Stomach (tissue), 9 donors: ENCODE data around the gene SHROOM4. TPM values are rescaled to one million over a fixed set of nuclear protein-coding genes. Genes with fewer than 3 reads are reported as not detected.

ENCODE experiments used
- DNase-seq, 2 donors: peaks; one replicate each; pipeline versions ENCODE4 v3.0.0 to v3.0.0-alpha.2; 2013 to 2019
- H3K27ac ChIP-seq, 5 donors: fragments of 200-600 bp in 4 of 5; sonication (generic) in 4 of 5; one replicate each; pipeline ENCODE4 v1.5.1; 2013 to 2019; ENCODE audit warnings: mild to moderate bottlenecking in 1 of 5, moderate library complexity in 1 of 5
- H3K27me3 ChIP-seq, 3 donors: fragments of 200-600 bp; sonication (generic); one replicate each; pipeline ENCODE4 v1.5.1; 2017 to 2019; ENCODE audit warnings: mixed run types in 1 of 3
- H3K36me3 ChIP-seq, 4 donors: fragments of 200-600 bp; sonication (generic); 1 replicate in 3 of 4; 2 replicates in 1 of 4; pipeline ENCODE4 v1.5.1; 2016 to 2019
- H3K4me1 ChIP-seq, 4 donors: fragments of 200-600 bp; sonication (generic); one replicate each; pipeline ENCODE4 v1.5.1; 2016 to 2019
- H3K4me3 ChIP-seq, 4 donors: fragments of 200-600 bp; sonication (generic) in 3 of 4; one replicate each; pipeline ENCODE4 v1.5.1; 2016 to 2019; ENCODE audit warnings: mild to moderate bottlenecking in 1 of 4
- H3K9me3 ChIP-seq, 4 donors: fragments of 200-600 bp; sonication (generic); one replicate each; pipeline ENCODE4 v1.5.1; 2016 to 2019
- EP300 ChIP-seq: sonication (generic); formaldehyde crosslinking; IDR thresholded peaks from one replicate; pipeline ENCODE4 v1.6.1; 2017; ENCODE audit warnings: antibody characterized with exemption
- POLR2A ChIP-seq, 4 donors: fragments of 450-650 bp; IDR thresholded peaks; one replicate each; pipeline ENCODE4 v1.6.1; 2016; ENCODE audit warnings: antibody characterized with exemption in 4 of 4, control low read depth in 2 of 4, mild to moderate bottlenecking in 1 of 4, moderate library complexity in 1 of 4
- POLR2AphosphoS5 ChIP-seq, 3 donors: sonication (generic); formaldehyde crosslinking; IDR thresholded peaks; one replicate each; pipeline ENCODE4 v1.6.1; 2016; ENCODE audit warnings: antibody characterized with exemption in 3 of 3
- WGBS, 5 donors: extraction: QIAGEN DNeasy Blood & Tissue Kit in 3 of 5; methylation state at CpG; one replicate each; pipeline versions ENCODE4 v1.1.5 to v1.1.7; 2013 to 2018; 5-methylcytosine and 5-hydroxymethylcytosine counted together
- intact Hi-C: fragments of 100-400 bp; cut with DNase I; formaldehyde crosslinking; loops from one replicate; pipeline ENCODE4 v1.15.1; 2023; ENCODE audit warnings: low total_unique reads
- polyA plus RNA-seq, 3 donors: library from polyadenylated mRNA; stranded (reverse); fragments of 200-250 nt; gene quantifications; one replicate each; pipeline ENCODE4 v1.2.3, GENCODE V29; 2013
- total RNA-seq, 5 donors: library from RNA; depleted of rRNA; stranded (reverse); fragments of >200 nt; gene quantifications; one replicate each; pipeline versions ENCODE4 v1.1.0 to v1.2.3, GENCODE V29; 2014 to 2016
- TF ChIP-seq, protein P1 (sequence below), 7 experiments: fragments of 450-650 bp in 4 of 7; fragments of 200-600 bp in 3 of 7; sonication (generic) in 3 of 7; IDR thresholded peaks; one replicate each; pipeline ENCODE4 v1.5.1; 2016 to 2019; ENCODE audit warnings: antibody characterized with exemption in 7 of 7, control low read depth in 2 of 7, mild to moderate bottlenecking in 1 of 7
- donor health status: healthy with polysubstance abuse.
- donor health status: Bipolar disorder and iron deficiency.
- donor health status: healthy.

Gene SHROOM4
- total and polyA plus RNA-seq, 8 donors = 0.88 to 8.3 (median 2.6) TPM

DNA sequence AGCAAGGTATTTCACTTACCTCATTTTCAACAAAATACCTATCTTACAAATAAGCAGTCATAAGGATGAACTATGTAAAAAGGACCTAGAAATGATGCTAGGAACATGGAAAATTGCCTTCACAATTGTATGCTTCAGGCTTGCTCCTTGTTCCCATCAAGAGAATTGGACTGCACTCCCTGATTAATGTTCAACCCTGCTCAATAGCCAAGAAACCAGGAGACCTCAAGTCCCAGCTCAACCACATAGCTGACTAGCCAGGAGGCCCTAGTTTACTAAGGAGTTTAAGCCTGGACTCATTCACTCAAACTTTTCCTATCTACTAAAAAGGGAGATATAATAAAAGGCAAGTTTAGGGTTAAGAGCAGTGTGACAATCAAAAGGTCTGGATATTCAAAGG, 196.8 kb downstream of the SHROOM4 start:
- no peak overlapping the region for H3K4me3 ChIP-seq
- H3K4me1 ChIP-seq = peaks cover 0 to 3% (median 0%) of the 10 kb centered on the region in 4 donors
- DNase-seq = no peak
- H3K27me3 ChIP-seq = no peaks in the 10 kb centered on the region
- no peaks in the 10 kb centered on the region for H3K9me3 ChIP-seq
- no peak for TF ChIP-seq POLR2A (IDR thresholded peaks at IDR 0.05)
- TF ChIP-seq EP300 = no peak
- TF ChIP-seq POLR2AphosphoS5 (IDR thresholded peaks at IDR 0.05) = no peak
- TF ChIP-seq, protein P1, sequence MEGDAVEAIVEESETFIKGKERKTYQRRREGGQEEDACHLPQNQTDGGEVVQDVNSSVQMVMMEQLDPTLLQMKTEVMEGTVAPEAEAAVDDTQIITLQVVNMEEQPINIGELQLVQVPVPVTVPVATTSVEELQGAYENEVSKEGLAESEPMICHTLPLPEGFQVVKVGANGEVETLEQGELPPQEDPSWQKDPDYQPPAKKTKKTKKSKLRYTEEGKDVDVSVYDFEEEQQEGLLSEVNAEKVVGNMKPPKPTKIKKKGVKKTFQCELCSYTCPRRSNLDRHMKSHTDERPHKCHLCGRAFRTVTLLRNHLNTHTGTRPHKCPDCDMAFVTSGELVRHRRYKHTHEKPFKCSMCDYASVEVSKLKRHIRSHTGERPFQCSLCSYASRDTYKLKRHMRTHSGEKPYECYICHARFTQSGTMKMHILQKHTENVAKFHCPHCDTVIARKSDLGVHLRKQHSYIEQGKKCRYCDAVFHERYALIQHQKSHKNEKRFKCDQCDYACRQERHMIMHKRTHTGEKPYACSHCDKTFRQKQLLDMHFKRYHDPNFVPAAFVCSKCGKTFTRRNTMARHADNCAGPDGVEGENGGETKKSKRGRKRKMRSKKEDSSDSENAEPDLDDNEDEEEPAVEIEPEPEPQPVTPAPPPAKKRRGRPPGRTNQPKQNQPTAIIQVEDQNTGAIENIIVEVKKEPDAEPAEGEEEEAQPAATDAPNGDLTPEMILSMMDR (IDR thresholded peaks at IDR 0.05) = no peak
- intact Hi-C loops = no loop called here
- H3K27ac ChIP-seq = no peak overlapping the region
- no peaks in the 10 kb centered on the region for H3K36me3 ChIP-seq

DNA sequence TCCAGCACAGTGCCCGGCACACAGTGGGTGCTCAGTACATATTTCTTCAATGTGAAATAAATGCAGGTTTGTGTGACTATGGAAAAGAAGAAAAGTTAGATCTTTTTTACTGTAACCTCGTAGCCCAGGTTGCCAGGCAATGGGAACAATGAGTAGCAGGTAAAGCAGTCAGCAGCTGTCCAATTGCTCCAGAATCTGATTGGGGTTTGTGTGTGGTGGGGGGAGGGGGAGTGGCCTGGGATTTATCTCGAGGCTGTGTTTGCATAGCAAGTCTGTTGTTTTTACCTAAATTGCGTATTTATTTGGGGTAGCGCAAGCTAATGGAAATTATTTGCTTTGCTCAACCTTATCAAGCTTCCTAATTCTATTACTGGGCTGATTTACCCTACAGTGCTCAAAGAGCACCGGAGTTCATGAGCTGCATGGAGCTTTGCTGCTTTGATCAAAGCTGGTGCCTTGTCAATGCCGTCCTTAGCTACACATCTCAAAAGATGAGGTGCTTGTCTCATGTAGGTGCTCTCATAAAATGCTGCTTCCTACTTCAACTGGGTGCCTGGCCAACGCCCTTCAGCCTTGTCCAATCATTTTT, 198.3 kb downstream of the SHROOM4 start:
- Histone ChIP-seq H3K27me3 (no peaks in the 10 kb centered on the region), H3K4me3 (no peak overlapping the region), H3K36me3 (no peaks in the 10 kb centered on the region), H3K27ac (no peak overlapping the region), H3K9me3 (no peaks in the 10 kb centered on the region), H3K4me1 (peaks cover 0 to 3% (median 0%) of the 10 kb centered on the region in 4 donors)
- no peak for TF ChIP-seq EP300
- TF ChIP-seq POLR2A (IDR thresholded peaks at IDR 0.05) = no peak
- TF ChIP-seq POLR2AphosphoS5 (IDR thresholded peaks at IDR 0.05) = no peak
- TF ChIP-seq, protein P1 (IDR thresholded peaks at IDR 0.05) = no peak
- 31 to 66% (median 39%) methylated on average over 8 of the region's 8 CpGs for WGBS, 5 donors
- DNase-seq = peak in 1 of 2 donors; percentile 20
- intact Hi-C loops = no loop called here

DNA sequence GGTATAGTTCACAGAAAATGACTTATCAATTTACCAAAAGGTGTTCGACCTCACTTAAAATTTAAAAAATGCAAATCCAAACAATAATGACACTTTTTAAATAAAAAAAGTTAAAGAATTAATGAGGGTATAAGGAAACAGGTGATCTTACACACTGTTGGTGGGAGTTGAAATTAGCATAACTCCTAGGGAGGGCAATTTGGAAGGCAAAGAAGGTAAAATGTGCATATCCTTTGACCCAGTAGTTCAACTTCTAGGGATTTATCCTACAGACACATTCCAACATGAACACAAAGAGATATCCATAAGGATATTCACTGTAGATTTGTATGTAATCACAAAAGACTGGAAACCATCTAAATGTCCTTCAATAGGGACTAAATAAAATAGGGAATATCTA, 199.5 kb downstream of the SHROOM4 start:
- Histone ChIP-seq H3K27me3 (no peaks in the 10 kb centered on the region), H3K36me3 (no peaks in the 10 kb centered on the region), H3K27ac (no peak overlapping the region), H3K9me3 (no peaks in the 10 kb centered on the region), H3K4me1 (peaks cover 0 to under 1% (median 0%) of the 10 kb centered on the region in 4 donors), H3K4me3 (no peak overlapping the region)
- no peak for TF ChIP-seq POLR2AphosphoS5 (IDR thresholded peaks at IDR 0.05)
- no peak for TF ChIP-seq POLR2A (IDR thresholded peaks at IDR 0.05)
- TF ChIP-seq, protein P1 (IDR thresholded peaks at IDR 0.05) = no peak
- TF ChIP-seq EP300 = no peak
- DNase-seq = no peak
- WGBS, 5 donors = 42 to 91% (median 79%) methylated on average over 1 of the region's 1 CpG
- intact Hi-C loops = no loop called here

DNA sequence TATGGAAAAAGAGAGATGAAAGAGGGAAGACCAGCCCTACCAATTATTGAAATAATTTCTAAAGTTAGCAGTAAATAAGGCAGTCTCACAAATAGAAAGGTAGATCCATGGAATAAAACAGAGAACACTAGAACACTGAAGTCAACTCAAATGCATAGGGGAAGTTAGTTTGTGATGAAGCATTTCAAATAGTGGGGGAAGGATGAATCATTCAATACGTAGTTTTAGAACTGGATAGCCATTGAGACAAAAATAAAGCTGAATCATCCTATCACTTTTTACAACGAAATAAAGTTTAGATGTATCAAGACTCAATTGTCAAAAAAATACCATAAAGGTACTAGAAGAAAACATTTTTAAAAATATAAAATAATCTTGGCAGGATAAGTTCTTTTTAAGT, 200.1 kb downstream of the SHROOM4 start:
- intact Hi-C loops = no loop called here
- 41 to 81% (median 71%) methylated on average over 2 of the region's 2 CpGs for WGBS, 5 donors
- DNase-seq = no peak

More for the DNA sequence above, 200.1 kb downstream of the SHROOM4 start:
- no peaks in the 10 kb centered on the region for H3K4me1 ChIP-seq
- no peak overlapping the region for H3K27ac ChIP-seq
- H3K36me3 ChIP-seq = no peaks in the 10 kb centered on the region
- H3K27me3 ChIP-seq = no peaks in the 10 kb centered on the region
- H3K9me3 ChIP-seq = no peaks in the 10 kb centered on the region
- H3K4me3 ChIP-seq = no peak overlapping the region
- TF ChIP-seq, protein P1 (IDR thresholded peaks at IDR 0.05) = no peak
- TF ChIP-seq POLR2AphosphoS5 (IDR thresholded peaks at IDR 0.05) = no peak
- TF ChIP-seq POLR2A (IDR thresholded peaks at IDR 0.05) = no peak
- no peak for TF ChIP-seq EP300
